Measurements from ENCODE around the gene ZNF646.

DNA sequence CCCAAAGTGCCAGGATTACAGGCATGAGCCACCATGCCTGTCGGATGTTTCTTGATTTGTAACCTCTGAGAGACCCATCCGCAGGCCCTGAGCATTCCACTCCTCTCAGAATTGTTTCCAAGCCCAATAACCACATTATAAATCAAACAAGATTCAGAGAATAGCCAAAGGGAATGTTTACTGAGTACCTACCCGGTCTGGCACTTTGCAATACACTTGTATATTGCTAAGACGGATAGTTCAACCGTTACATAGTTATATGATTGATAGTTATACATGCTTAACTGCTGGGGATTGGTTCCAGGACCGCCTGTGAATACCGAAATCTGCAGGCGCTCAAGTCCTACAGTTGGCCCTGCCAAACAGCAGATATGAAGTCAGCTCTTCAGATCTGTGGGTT, 40.2 kb downstream of the ZNF646 start:
- no peak for TF ChIP-seq GATA2 (IDR thresholded peaks at IDR 0.05; ENCODE audit: low read depth, low read length)
- TF ChIP-seq GATA3 (IDR thresholded peaks at IDR 0.05; ENCODE audit: low read depth, low read length) = no peak

Data from SH-SY5Y (cell line).